WTC11 (cell line): ENCODE results near the gene ZSCAN21.

Experiments used
- CBFB ChIP-seq: sonication (generic); formaldehyde crosslinking; IDR thresholded peaks from 2 replicates; pipeline ENCODE4 v1.8.1; 2022; ENCODE audit warnings: mild to moderate bottlenecking, low read depth, missing genetic modification reagents
- FOXJ3 ChIP-seq: sonication (generic); formaldehyde crosslinking; IDR thresholded peaks from 2 replicates; pipeline ENCODE4 v1.9.0; 2021; ENCODE audit warnings: missing genetic modification reagents, mild to moderate bottlenecking, borderline replicate concordance
- TF ChIP-seq, protein P1 (sequence below): sonication (generic); formaldehyde crosslinking; IDR thresholded peaks from 2 replicates; pipeline ENCODE4 v1.8.1; 2022; ENCODE audit warnings: low read depth, mild to moderate bottlenecking, moderate library complexity, missing genetic modification reagents, borderline replicate concordance
- TF ChIP-seq, protein P2 (sequence below): fragments of 200-600 bp; IDR thresholded peaks from 2 replicates; pipeline ENCODE4 v1.8.0; 2022; ENCODE audit warnings: antibody characterized with exemption

DNA sequence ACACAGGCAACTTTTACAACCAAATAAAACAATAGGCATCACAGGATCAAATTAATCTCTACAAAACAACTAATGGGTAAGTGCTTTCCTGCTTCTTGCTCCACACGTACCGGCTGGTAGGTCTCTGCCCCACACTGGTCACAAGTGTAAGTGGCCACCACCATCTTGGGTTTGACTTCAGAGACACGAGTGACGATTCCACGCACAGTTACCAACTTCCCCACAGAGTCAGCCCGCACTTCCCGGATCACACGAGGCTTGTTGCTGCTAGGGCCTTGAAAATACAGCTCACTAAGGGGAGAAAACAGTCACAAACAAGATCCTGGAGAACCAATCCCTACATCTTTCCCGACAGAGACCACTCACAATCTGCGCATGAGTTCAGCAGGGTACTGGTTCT is 49.3 kb downstream of the ZSCAN21 start:
- TF ChIP-seq FOXJ3 (CRISPR knock-in tag) (no peak), CBFB (CRISPR knock-in tag) (no peak)
- TF ChIP-seq, protein P1, sequence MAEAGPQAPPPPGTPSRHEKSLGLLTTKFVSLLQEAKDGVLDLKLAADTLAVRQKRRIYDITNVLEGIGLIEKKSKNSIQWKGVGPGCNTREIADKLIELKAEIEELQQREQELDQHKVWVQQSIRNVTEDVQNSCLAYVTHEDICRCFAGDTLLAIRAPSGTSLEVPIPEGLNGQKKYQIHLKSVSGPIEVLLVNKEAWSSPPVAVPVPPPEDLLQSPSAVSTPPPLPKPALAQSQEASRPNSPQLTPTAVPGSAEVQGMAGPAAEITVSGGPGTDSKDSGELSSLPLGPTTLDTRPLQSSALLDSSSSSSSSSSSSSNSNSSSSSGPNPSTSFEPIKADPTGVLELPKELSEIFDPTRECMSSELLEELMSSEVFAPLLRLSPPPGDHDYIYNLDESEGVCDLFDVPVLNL (CRISPR knock-in tag) = no peak
- TF ChIP-seq, protein P2, sequence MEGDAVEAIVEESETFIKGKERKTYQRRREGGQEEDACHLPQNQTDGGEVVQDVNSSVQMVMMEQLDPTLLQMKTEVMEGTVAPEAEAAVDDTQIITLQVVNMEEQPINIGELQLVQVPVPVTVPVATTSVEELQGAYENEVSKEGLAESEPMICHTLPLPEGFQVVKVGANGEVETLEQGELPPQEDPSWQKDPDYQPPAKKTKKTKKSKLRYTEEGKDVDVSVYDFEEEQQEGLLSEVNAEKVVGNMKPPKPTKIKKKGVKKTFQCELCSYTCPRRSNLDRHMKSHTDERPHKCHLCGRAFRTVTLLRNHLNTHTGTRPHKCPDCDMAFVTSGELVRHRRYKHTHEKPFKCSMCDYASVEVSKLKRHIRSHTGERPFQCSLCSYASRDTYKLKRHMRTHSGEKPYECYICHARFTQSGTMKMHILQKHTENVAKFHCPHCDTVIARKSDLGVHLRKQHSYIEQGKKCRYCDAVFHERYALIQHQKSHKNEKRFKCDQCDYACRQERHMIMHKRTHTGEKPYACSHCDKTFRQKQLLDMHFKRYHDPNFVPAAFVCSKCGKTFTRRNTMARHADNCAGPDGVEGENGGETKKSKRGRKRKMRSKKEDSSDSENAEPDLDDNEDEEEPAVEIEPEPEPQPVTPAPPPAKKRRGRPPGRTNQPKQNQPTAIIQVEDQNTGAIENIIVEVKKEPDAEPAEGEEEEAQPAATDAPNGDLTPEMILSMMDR = no peak
